Thyroid gland (tissue), 4 donors: ENCODE measurements around the gene COL20A1. TPM values are rescaled to one million over a fixed set of nuclear protein-coding genes. Genes with fewer than 3 reads are reported as not detected.

ENCODE experiments used
- DNase-seq, 2 donors: peaks; one replicate each; pipeline ENCODE4 v3.0.0-alpha.2; 2019
- H3K27ac ChIP-seq, 3 donors: fragments of 200-600 bp; sonication (generic); 1 replicate in 2 of 3; 2 replicates in 1 of 3; pipeline ENCODE4 v1.5.1; 2016 to 2019; ENCODE audit warnings: mild to moderate bottlenecking in 1 of 3, moderate library complexity in 1 of 3
- H3K27me3 ChIP-seq: fragments of 200-600 bp; sonication (generic); one replicate; pipeline ENCODE4 v1.5.1; 2019
- H3K36me3 ChIP-seq, 2 donors: fragments of 200-600 bp; sonication (generic); one replicate each; pipeline ENCODE4 v1.5.1; 2016 to 2019
- H3K4me1 ChIP-seq, 2 donors: fragments of 200-600 bp; sonication (generic); one replicate each; pipeline ENCODE4 v1.5.1; 2017 to 2019
- H3K4me3 ChIP-seq, 3 donors: fragments of 200-600 bp; sonication (generic); replicated peaks in 1 of 3; 1 replicate in 2 of 3; 2 replicates in 1 of 3; pipeline ENCODE4 v1.5.1; 2016; ENCODE audit warnings: mild to moderate bottlenecking in 1 of 3
- H3K9me3 ChIP-seq: fragments of 200-600 bp; sonication (generic); one replicate; pipeline ENCODE4 v1.5.1; 2017
- CTCF ChIP-seq, 6 experiments: fragments of 200-600 bp in 3 of 6; fragments of 450-650 bp in 3 of 6; sonication (generic) in 3 of 6; IDR thresholded peaks; one replicate each; pipeline ENCODE4 v1.5.1; 2016 to 2019; ENCODE audit warnings: antibody characterized with exemption in 6 of 6, mild to moderate bottlenecking in 2 of 6, inconsistent platforms in 1 of 6, moderate library complexity in 1 of 6
- POLR2A ChIP-seq, 2 donors: fragments of 450-650 bp; IDR thresholded peaks; one replicate each; pipeline ENCODE4 v1.6.1; 2017; ENCODE audit warnings: antibody characterized with exemption in 2 of 2, mild to moderate bottlenecking in 2 of 2, moderate library complexity in 1 of 2
- WGBS, 2 donors: methylation state at CpG; one replicate each; pipeline ENCODE4 v1.1.5; 2017; 5-methylcytosine and 5-hydroxymethylcytosine counted together
- intact Hi-C: fragments of 100-400 bp; cut with DNase I; formaldehyde crosslinking; loops from one replicate; pipeline ENCODE4 v1.15.1; 2023
- total RNA-seq, 4 donors: library from RNA; depleted of rRNA; stranded (reverse); fragments of >200 nt; gene quantifications; one replicate each; pipeline ENCODE4 v1.2.3, GENCODE V29; 2016

Gene COL20A1
- total RNA-seq, 4 donors from 2014 or later: 0.13 TPM; not detected in 3

DNA sequence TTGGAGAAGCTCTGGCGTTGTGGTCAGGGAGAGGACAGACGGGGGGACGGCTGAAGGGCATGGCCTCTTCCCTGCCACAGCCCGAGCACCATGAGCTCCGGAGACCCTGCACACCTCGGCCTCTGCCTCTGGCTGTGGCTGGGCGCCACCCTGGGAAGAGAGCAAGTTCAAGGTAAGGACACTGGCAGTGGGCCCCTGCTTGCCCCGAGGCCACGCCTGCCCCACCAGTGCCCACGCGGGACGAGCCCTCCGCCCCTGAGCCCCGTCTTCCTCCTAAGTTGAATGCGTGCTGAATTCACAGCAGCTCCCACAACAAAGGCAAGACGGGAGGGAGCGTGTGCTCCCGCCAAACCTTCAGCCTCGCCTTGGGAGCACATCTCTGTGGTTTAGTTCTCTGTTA is 2.0 kb downstream of the COL20A1 start:
- H3K27ac ChIP-seq: no peak overlapping the region
- no peak overlapping the region for H3K4me3 ChIP-seq
- intact Hi-C loops: no loop called here
- TF ChIP-seq CTCF (IDR thresholded peaks at IDR 0.05) (no peak), POLR2A (IDR thresholded peaks at IDR 0.05) (no peak)
- no peak for DNase-seq
- H3K4me1 ChIP-seq: no peaks in the 10 kb centered on the region
- WGBS, 2 donors: 52 to 53% methylated on average over 17 to 19 of the region's 19 CpGs
- H3K36me3 ChIP-seq: no peaks in the 10 kb centered on the region
- H3K27me3 ChIP-seq: no peaks in the 10 kb centered on the region
- H3K9me3 ChIP-seq: no peaks in the 10 kb centered on the region

DNA sequence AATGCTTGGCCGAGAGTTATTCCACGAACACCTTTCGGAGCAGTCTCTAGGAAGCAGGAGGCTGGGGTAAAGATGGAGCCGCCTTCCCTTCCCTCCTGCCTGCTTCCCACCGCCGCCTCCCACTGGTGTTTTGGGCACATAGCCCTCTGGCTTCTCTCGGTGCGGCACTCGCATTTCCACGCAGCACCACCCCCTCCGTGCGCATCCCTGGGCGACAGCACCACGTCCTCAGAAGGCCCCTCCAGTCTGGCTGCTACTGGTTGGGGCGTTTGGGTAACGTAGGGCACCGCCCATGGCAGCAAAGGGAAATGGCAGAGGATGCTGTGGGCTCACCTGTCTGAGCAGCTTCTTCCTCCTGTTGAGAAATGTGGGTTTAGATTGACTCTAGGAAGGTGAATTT is 2.4 kb downstream of the COL20A1 start:
- no peak for DNase-seq
- intact Hi-C loops: no loop called here
- H3K27me3 ChIP-seq: no peaks in the 10 kb centered on the region
- no peaks in the 10 kb centered on the region for H3K4me1 ChIP-seq
- no peak overlapping the region for H3K27ac ChIP-seq
- TF ChIP-seq CTCF (IDR thresholded peaks at IDR 0.05) (no peak), POLR2A (IDR thresholded peaks at IDR 0.05) (no peak)
- no peaks in the 10 kb centered on the region for H3K9me3 ChIP-seq
- no peak overlapping the region for H3K4me3 ChIP-seq
- 30 to 38% methylated on average over 15 to 17 of the region's 17 CpGs for WGBS, 2 donors
- H3K36me3 ChIP-seq: no peaks in the 10 kb centered on the region

DNA sequence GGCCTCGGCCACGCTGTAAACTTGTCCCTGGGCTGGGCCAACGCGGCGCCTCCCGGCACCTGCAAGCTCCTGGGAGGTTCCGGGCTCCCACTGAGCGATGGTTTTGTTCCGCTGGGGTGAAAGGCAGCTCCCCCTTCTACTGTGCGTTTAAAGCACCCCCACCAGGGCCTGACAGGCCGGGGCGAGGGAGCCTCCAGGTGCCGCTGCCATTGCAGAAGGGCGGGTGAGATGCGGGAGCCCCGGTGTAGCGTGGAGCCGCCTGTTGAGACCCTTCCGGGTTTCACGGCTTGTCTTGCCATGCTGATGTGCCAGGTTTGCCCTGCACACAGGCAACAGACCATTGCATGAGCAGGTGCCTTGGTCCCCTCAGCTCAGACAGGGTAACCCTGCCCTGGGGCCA is 2.9 kb downstream of the COL20A1 start:
- TF ChIP-seq CTCF (IDR thresholded peaks at IDR 0.05) (no peak), POLR2A (IDR thresholded peaks at IDR 0.05) (no peak)
- Histone ChIP-seq H3K4me3 (no peak overlapping the region), H3K27ac (no peak overlapping the region), H3K36me3 (no peaks in the 10 kb centered on the region), H3K4me1 (no peaks in the 10 kb centered on the region), H3K27me3 (no peaks in the 10 kb centered on the region), H3K9me3 (no peaks in the 10 kb centered on the region)
- intact Hi-C loops: no loop called here
- WGBS, 2 donors: 16% methylated on average over 12 of the region's 20 CpGs; no CpG with 5 or more reads in 1 of the 2 donors
- no peak for DNase-seq

GRCh38 chr20:63296531-63297299 is 3.7 kb downstream of the COL20A1 start:
- Histone ChIP-seq H3K4me1 (no peaks in the 10 kb centered on the region), H3K4me3 (no peak overlapping the region), H3K27me3 (no peaks in the 10 kb centered on the region), H3K36me3 (no peaks in the 10 kb centered on the region), H3K9me3 (no peaks in the 10 kb centered on the region), H3K27ac (no peak overlapping the region)
- intact Hi-C loops: no loop called here
- TF ChIP-seq CTCF (IDR thresholded peaks at IDR 0.05) (no peak), POLR2A (IDR thresholded peaks at IDR 0.05) (no peak)
- 39 to 49% methylated on average over 7 to 15 of the region's 18 CpGs for WGBS, 2 donors
- no peak for DNase-seq

- no peaks in the 10 kb centered on the region for H3K36me3 ChIP-seq
Measured at GRCh38 chr20:63297371-63297781, 4.4 kb downstream of the COL20A1 start.

More at GRCh38 chr20:63297371-63297781, 4.4 kb downstream of the COL20A1 start:
- H3K27me3 ChIP-seq: no peaks in the 10 kb centered on the region
- DNase-seq: no peak
- TF ChIP-seq POLR2A (IDR thresholded peaks at IDR 0.05): no peak
- no peak overlapping the region for H3K27ac ChIP-seq
- H3K4me1 ChIP-seq: no peaks in the 10 kb centered on the region
- 60 to 67% methylated on average over 9 of the region's 11 CpGs for WGBS, 2 donors
- intact Hi-C loops: no loop called here
- H3K9me3 ChIP-seq: no peaks in the 10 kb centered on the region
- no peak overlapping the region for H3K4me3 ChIP-seq
